ENCODE results near the gene AOPEP. TPM values are rescaled to one million over a fixed set of nuclear protein-coding genes. Genes with fewer than 3 reads are reported as not detected.
A peak's percentile ranks its signal among the peaks of the same experiment; 100 is the strongest.

The AOPEP gene
- polyA plus RNA-seq, 6 donors from 2014 or later: 5.2 to 11.8 (median 8.2) TPM

DNA sequence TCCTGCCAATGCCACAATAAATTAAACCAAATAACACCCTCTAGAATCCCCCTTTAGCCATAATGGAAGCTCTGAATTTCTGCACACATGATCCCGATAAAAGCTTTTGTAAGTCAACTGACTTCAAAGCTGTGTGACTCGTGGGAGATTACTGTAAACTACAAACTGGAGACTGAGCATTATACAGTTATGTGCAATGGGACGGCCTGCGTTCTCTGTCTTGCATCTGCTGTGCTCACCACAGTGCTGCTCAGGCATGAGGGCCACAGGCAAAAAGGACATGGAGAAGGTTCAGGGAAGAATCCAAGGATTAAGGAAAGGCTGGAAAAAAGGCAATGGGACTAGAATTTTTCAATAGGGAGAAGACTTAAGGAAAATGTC, 406.8 kb downstream of the AOPEP start:
- no peaks in the 10 kb centered on the region for H3K9me3 Mint-ChIP-seq
- DNase-seq (no peak), ATAC-seq (ENCODE audit: low read depth in 2 of 2) (no peak)
- H3K4me1 Mint-ChIP-seq: no peaks in the 10 kb centered on the region
- H3K27ac Mint-ChIP-seq: peak overlapping the region in 1 of 6 donors; percentile 79
- peaks cover 8 to 15% of the 10 kb centered on the region in 2 donors for H3K36me3 Mint-ChIP-seq
- no peak overlapping the region for H3K4me3 Mint-ChIP-seq
- no peaks in the 10 kb centered on the region for H3K27me3 Mint-ChIP-seq

- DNase-seq (no peak), ATAC-seq (ENCODE audit: low read depth in 2 of 2) (no peak)
- H3K27ac Mint-ChIP-seq: no peak overlapping the region
- peaks cover 8 to 15% of the 10 kb centered on the region in 2 donors for H3K36me3 Mint-ChIP-seq
- no peaks in the 10 kb centered on the region for H3K4me1 Mint-ChIP-seq
- H3K27me3 Mint-ChIP-seq: no peaks in the 10 kb centered on the region
- no peaks in the 10 kb centered on the region for H3K9me3 Mint-ChIP-seq
- H3K4me3 Mint-ChIP-seq: no peak overlapping the region
Observed at GRCh38 chr9:95134457-95134881, 408.0 kb downstream of the AOPEP start.

DNA sequence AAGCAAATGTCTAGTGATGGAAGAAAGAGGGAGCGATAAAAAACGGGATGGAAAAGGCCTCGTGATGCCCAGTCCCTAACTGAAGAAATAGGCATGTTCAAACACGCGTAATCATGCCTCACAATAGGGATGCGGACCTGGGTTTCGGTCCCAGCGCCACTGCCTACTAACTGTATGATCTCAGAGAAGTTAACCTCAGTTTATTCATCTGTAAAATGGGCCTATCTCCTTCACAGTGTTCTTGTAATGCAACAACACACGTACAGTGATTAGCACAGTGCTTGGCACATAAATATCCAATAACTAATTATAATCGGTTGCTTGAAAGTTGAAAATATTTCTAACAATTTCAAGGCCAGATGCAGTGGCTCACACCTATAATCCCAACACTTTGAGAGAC, 409.3 kb downstream of the AOPEP start:
- DNase-seq (no peak), ATAC-seq (ENCODE audit: low read depth in 2 of 2) (no peak)
- Mint-ChIP-seq H3K4me3 (no peak overlapping the region), H3K27ac (no peak overlapping the region), H3K36me3 (peaks cover 8 to 10% of the 10 kb centered on the region in 2 donors), H3K27me3 (no peaks in the 10 kb centered on the region), H3K4me1 (no peaks in the 10 kb centered on the region), H3K9me3 (no peaks in the 10 kb centered on the region)

Other genes with a start within 250 kb of the AOPEP start
- not detected for gene PCAT7, start 171.6 kb upstream of the AOPEP start, polyA plus RNA-seq (ENCODE audit: low read depth in 6 of 6)
- gene FBP2, start 132.9 kb upstream of the AOPEP start, polyA plus RNA-seq (ENCODE audit: low read depth in 6 of 6): not detected
- gene FBP1, start 87.2 kb upstream of the AOPEP start, polyA plus RNA-seq (ENCODE audit: low read depth in 6 of 6): 1 to 10 TPM; 4.2 to 6.5 (median 5.2) TPM